ENCODE data around the gene ACTR1A.

DNA sequence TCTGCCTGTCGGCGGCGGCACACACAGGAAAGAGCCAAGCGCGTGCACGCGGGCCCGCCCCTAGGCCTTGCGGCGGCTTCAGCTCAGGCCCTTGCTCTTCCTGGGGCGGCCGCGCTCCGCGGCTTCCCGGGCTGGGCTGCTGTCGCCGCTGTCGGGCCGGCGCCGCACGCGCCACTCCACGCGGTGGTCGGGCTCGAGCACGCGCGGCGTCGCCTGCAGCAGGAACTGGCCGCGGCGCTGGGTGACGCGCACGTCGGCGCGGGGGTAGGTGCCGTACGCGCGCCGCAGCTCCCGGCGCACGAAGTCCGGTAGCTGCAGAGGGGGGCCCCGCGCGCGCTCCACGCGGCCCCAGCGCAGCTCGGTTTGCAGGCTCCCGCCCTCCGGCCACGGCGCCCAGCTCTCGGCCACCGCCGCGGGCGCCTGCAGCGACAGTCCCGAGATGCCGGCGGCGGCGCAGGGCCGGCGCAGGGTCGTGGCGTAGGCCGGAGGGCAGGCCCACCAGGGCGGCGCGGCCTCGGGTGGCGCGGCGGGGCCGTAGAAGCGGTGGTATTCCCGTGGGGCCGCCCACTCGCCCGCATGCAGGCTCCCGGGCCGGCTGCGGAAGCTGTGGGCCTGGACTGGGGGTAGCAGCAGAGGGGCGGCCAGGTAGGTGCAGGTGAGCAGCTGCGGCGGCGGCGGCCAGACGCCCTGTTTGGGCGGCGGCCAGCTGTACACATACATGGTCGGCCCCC, 52.0 kb downstream of the ACTR1A start:
- TF ChIP-seq EP300 (IDR thresholded peaks at IDR 0.05) (no peak), CTCF (IDR thresholded peaks at IDR 0.05) (no peak)
